NCI-H1436 (cell line): ENCODE results near the gene ANGPTL1.

Experiments used
- DNase-seq: peaks from one replicate; lab custom pipeline; 2025; lab: John Stamatoyannopoulos, UW

ANGPTL1 gene

GRCh38 chr1:178870944-178871343 lies at the start of gene ANGPTL1:
Gene ANGPTL1, minus strand, starts transcription at chr1:178871077. Its CDS starts 5,301 bp downstream, at chr1:178865776.
- DNase-seq, result no peak

GRCh38 chr1:178919581-178919980 lies 48.7 kb upstream of the ANGPTL1 start:
- DNase-seq, result no peak

GRCh38 chr1:178918955-178919354 lies 48.1 kb upstream of the ANGPTL1 start:
- no peak for DNase-seq

GRCh38 chr1:178918308-178918707 lies 47.4 kb upstream of the ANGPTL1 start:
- no peak for DNase-seq

GRCh38 chr1:178916448-178917174 lies 45.7 kb upstream of the ANGPTL1 start:
- no peak for DNase-seq

GRCh38 chr1:178912597-178912996 lies 41.7 kb upstream of the ANGPTL1 start:
- no peak for DNase-seq

GRCh38 chr1:178910023-178910422 lies 39.1 kb upstream of the ANGPTL1 start:
- no peak for DNase-seq

- DNase-seq, result no peak
These were observed 37.5 kb upstream of the ANGPTL1 start for GRCh38 chr1:178908358-178908757.

- no peak for DNase-seq
These were observed 30.7 kb upstream of the ANGPTL1 start for GRCh38 chr1:178901482-178902125.

- no peak for DNase-seq
These were observed 28.5 kb upstream of the ANGPTL1 start for GRCh38 chr1:178899402-178899801.

GRCh38 chr1:178898401-178898800 lies 27.5 kb upstream of the ANGPTL1 start:
- no peak for DNase-seq

GRCh38 chr1:178895928-178896327 lies 25.1 kb upstream of the ANGPTL1 start:
- no peak for DNase-seq

- DNase-seq, result no peak
These were observed 15.7 kb upstream of the ANGPTL1 start for GRCh38 chr1:178886551-178886950.

GRCh38 chr1:178885869-178886268 lies 15.0 kb upstream of the ANGPTL1 start:
- no peak for DNase-seq

- DNase-seq, result no peak
These were observed 11.1 kb upstream of the ANGPTL1 start for GRCh38 chr1:178881950-178882349.

- no peak for DNase-seq
These were observed 7.0 kb upstream of the ANGPTL1 start for GRCh38 chr1:178877896-178878295.

GRCh38 chr1:178875936-178876335 lies 5.1 kb upstream of the ANGPTL1 start:
- DNase-seq, result no peak

- no peak for DNase-seq
These were observed 4.1 kb upstream of the ANGPTL1 start for GRCh38 chr1:178874966-178875365.

- no peak for DNase-seq
These were observed 859 bp upstream of the ANGPTL1 start for GRCh38 chr1:178871551-178872320.

- DNase-seq, result no peak
These were observed 656 bp downstream of the ANGPTL1 start for GRCh38 chr1:178870221-178870620.

- DNase-seq, result no peak
These were observed 1.7 kb downstream of the ANGPTL1 start for GRCh38 chr1:178869119-178869697.

- no peak for DNase-seq
These were observed 2.2 kb downstream of the ANGPTL1 start for GRCh38 chr1:178868706-178869105.

GRCh38 chr1:178867670-178868069 lies 3.2 kb downstream of the ANGPTL1 start:
- DNase-seq, result no peak
